ENCODE measurements around the gene FKTN. TPM values are rescaled to one million over a fixed set of nuclear protein-coding genes. Genes with fewer than 3 reads are reported as not detected.

Gene FKTN
- total and polyA plus RNA-seq, 2 donors (not counting 1 experiment from before 2014, with no cell fraction given): 5.3 to 16.2 TPM

DNA sequence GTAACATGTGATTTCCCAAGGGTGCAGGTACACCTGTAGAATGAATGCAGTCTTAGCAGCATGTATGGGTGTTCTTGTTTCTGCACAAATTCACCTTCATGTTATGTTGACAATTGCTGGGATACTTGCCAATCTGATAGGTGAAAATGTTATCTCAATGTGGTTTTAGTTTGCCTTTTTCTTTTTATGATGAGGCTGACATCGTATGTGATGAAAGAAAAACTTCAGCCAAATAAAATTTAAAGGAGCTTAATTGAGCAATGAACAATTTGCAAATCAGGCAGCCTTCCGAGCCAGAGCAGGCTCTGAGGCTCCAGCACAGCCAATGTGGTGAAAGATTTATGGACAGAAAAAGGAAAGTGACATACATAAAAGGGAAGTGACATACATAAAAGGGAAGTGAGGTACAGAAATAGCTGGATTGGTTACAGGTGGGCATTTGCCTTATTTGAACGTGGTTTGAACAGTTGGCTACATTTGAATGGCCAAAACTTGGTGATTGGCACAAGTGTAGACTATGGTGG lies 114.8 kb downstream of the FKTN start:
- Histone ChIP-seq H3K79me2 (ENCODE audit: control insufficient read depth, insufficient read depth, low read length) (no peaks in the 10 kb centered on the region), H3K27ac (ENCODE audit: low read length in 2 of 2) (no peak overlapping the region), H3K9ac (ENCODE audit: low read length) (peak overlapping the region; percentile 35), H4K20me1 (ENCODE audit: control insufficient read depth, insufficient read depth, low read length, poor library complexity, severe bottlenecking) (no peaks in the 10 kb centered on the region), H3K4me3 (ENCODE audit: control extremely low read depth in 1 of 5, extremely low read depth in 1 of 5, insufficient read depth in 1 of 5, low read depth in 2 of 5, low read length in 4 of 5) (peak overlapping the region in 2 of 5 experiments; percentile 13 to 16), H3K9me3 (ENCODE audit: control extremely low read depth in 1 of 3, control insufficient read depth in 2 of 3, insufficient read depth in 1 of 3, low read length in 2 of 3) (peaks cover 0 to 13% (median 4%) of the 10 kb centered on the region in 3 donors), H3K4me2 (replicated peaks; ENCODE audit: low read depth, low read length, poor library complexity, severe bottlenecking) (peak overlapping the region; percentile 52), H3K36me3 (replicated peaks in 1 of 2; ENCODE audit: control extremely low read depth in 1 of 2, control insufficient read depth in 1 of 2, extremely low read depth in 1 of 2, insufficient read depth in 2 of 2, low read length in 1 of 2) (no peaks in the 10 kb centered on the region), H3K4me1 (ENCODE audit: control insufficient read depth in 2 of 2, insufficient read depth in 2 of 2, low read length in 2 of 2) (peaks cover 12 to 16% of the 10 kb centered on the region in 2 donors), H3K27me3 (replicated peaks in 1 of 4; ENCODE audit: control extremely low read depth in 1 of 4, control insufficient read depth in 3 of 4, insufficient read depth in 4 of 4, low read length in 3 of 4) (no peaks in the 10 kb centered on the region), H2AFZ (ENCODE audit: insufficient read depth, low read depth, low read length, poor library complexity, severe bottlenecking) (peak overlapping the region; percentile 61)
- Mint-ChIP-seq H3K9me3 (ENCODE audit: insufficient read depth) (peaks cover 1% of the 10 kb centered on the region), H3K4me1 (peaks cover 14% of the 10 kb centered on the region), H3K27me3 (no peaks in the 10 kb centered on the region), H3K27ac (no peak overlapping the region), H3K4me3 (peak overlapping the region; percentile 51)
- ChIA-PET POLR2A (no interaction called here), CTCF (no interaction called here)
- ATAC-seq (ENCODE audit: low read depth): no peak
- TF ChIP-seq, protein P1, sequence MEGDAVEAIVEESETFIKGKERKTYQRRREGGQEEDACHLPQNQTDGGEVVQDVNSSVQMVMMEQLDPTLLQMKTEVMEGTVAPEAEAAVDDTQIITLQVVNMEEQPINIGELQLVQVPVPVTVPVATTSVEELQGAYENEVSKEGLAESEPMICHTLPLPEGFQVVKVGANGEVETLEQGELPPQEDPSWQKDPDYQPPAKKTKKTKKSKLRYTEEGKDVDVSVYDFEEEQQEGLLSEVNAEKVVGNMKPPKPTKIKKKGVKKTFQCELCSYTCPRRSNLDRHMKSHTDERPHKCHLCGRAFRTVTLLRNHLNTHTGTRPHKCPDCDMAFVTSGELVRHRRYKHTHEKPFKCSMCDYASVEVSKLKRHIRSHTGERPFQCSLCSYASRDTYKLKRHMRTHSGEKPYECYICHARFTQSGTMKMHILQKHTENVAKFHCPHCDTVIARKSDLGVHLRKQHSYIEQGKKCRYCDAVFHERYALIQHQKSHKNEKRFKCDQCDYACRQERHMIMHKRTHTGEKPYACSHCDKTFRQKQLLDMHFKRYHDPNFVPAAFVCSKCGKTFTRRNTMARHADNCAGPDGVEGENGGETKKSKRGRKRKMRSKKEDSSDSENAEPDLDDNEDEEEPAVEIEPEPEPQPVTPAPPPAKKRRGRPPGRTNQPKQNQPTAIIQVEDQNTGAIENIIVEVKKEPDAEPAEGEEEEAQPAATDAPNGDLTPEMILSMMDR (IDR thresholded peaks at IDR 0.05): no peak
- no peak for TF ChIP-seq EZH2 (IDR thresholded peaks at IDR 0.05; ENCODE audit: borderline replicate concordance, insufficient read depth, low read depth, low read length, poor library complexity, severe bottlenecking)
- WGBS (ENCODE audit: insufficient coverage): 0% methylated on average over 2 of the region's 3 CpGs
- DNase-seq: peak; percentile 50
- intact Hi-C loops (cut with micrococcal nuclease): no loop called here

DNA sequence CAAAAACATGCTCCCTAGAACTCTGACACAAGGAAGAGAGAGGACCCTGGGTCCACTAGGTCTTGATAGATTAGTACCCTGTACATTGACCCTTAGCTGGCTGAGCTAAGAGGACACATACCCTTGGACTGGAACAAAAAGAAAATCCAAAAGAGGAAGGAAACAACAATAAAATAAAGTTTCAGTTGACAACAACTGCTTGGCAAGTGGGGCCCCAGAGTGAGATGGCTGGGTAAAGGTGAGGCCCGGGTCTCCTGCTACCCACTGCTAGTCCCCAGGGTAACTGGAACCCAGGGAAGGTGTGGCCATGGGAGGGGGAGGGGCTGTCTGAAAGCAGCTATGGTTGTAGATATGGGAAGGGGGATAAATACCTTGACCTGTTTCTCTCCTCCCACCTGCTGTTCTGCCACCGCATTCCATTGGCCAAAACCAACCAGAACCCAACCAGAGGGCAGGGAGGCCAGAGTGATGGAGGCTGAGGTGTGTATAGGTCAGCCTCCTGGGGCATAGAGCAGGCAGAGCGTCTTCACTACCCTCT lies 116.0 kb downstream of the FKTN start:
- H3K4me3 Mint-ChIP-seq: no peak overlapping the region
- H3K4me1 Mint-ChIP-seq: peaks cover 14% of the 10 kb centered on the region
- no peak overlapping the region for H3K27ac Mint-ChIP-seq
- no peak overlapping the region for H3K27ac ChIP-seq (ENCODE audit: low read length in 2 of 2)
- POLR2A ChIA-PET: no interaction called here
- no peak overlapping the region for H2AFZ ChIP-seq (ENCODE audit: insufficient read depth, low read depth, low read length, poor library complexity, severe bottlenecking)
- ATAC-seq (ENCODE audit: low read depth) (no peak), DNase-seq (no peak)
- H3K36me3 ChIP-seq (replicated peaks in 1 of 2; ENCODE audit: control extremely low read depth in 1 of 2, control insufficient read depth in 1 of 2, extremely low read depth in 1 of 2, insufficient read depth in 2 of 2, low read length in 1 of 2): no peaks in the 10 kb centered on the region
- peaks cover 0 to 13% (median 4%) of the 10 kb centered on the region in 3 donors for H3K9me3 ChIP-seq (ENCODE audit: control extremely low read depth in 1 of 3, control insufficient read depth in 2 of 3, insufficient read depth in 1 of 3, low read length in 2 of 3)
- H4K20me1 ChIP-seq (ENCODE audit: control insufficient read depth, insufficient read depth, low read length, poor library complexity, severe bottlenecking): no peaks in the 10 kb centered on the region
- H3K79me2 ChIP-seq (ENCODE audit: control insufficient read depth, insufficient read depth, low read length): no peaks in the 10 kb centered on the region
- H3K4me1 ChIP-seq (ENCODE audit: control insufficient read depth in 2 of 2, insufficient read depth in 2 of 2, low read length in 2 of 2): peaks cover 12 to 16% of the 10 kb centered on the region in 2 donors
- CTCF ChIA-PET: no interaction called here
- TF ChIP-seq, protein P1 (IDR thresholded peaks at IDR 0.05): no peak
- TF ChIP-seq EZH2 (IDR thresholded peaks at IDR 0.05; ENCODE audit: borderline replicate concordance, insufficient read depth, low read depth, low read length, poor library complexity, severe bottlenecking): no peak
- WGBS (ENCODE audit: insufficient coverage): no CpG with 5 or more reads among the region's 3 CpGs
- peaks cover 1% of the 10 kb centered on the region for H3K9me3 Mint-ChIP-seq (ENCODE audit: insufficient read depth)
- no peak overlapping the region for H3K4me2 ChIP-seq (replicated peaks; ENCODE audit: low read depth, low read length, poor library complexity, severe bottlenecking)
- H3K4me3 ChIP-seq (ENCODE audit: control extremely low read depth in 1 of 5, extremely low read depth in 1 of 5, insufficient read depth in 1 of 5, low read depth in 2 of 5, low read length in 4 of 5): no peak overlapping the region
- H3K27me3 ChIP-seq (replicated peaks in 1 of 4; ENCODE audit: control extremely low read depth in 1 of 4, control insufficient read depth in 3 of 4, insufficient read depth in 4 of 4, low read length in 3 of 4): no peaks in the 10 kb centered on the region
- H3K27me3 Mint-ChIP-seq: peaks cover 4% of the 10 kb centered on the region
- intact Hi-C loops (cut with micrococcal nuclease): no loop called here
- H3K9ac ChIP-seq (ENCODE audit: low read length): no peak overlapping the region
